Measurements from ENCODE around the gene TMEM156. TPM values are rescaled to one million over a fixed set of nuclear protein-coding genes. Genes with fewer than 3 reads are reported as not detected.

Gene TMEM156
- total RNA-seq, 1 donor from 2014 or later, result 22.3 TPM

DNA sequence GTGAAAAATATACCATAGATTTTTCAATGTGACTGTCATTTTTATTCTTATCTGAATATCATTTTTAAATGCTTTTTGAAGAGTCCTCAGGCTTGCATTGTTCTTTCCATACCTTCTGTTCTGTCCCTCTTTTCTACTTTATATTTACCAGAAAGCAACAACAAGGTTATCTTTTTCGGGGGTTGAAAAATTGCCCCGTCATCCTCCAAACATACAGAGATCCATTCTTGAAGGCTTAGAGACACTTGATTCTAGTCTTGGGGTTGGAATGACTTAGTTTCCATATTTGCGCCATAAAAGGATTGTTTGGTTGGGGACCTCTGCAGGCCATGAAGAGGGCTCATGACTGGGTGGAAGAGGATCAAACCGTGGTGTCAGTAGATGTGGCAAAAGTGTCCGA, 101.1 kb downstream of the TMEM156 start:
- intact Hi-C loops (cut with micrococcal nuclease), result no loop called here

- intact Hi-C loops (cut with micrococcal nuclease), result no loop called here
These were observed 101.5 kb downstream of the TMEM156 start for GRCh38 chr4:38930707-38931106.

DNA sequence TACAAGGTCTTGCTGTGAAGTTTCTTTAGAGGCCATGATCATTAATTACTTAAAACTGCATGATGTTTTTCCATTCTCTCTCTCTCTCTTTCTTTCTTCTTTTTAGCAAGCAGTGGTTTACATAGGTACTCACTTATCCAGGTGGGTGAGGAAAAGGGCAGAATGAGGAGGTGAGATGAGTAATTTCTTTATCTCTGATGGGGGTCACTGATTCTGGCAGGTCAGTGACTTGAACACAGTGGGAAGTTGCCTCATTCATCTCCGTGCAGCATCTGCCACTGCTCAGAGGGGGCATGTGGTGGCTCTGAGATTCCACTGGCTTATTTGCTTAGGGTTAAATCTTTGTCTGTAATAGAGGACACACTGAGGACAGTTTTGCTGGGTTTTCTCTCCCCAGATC, 102.0 kb downstream of the TMEM156 start:
- intact Hi-C loops (cut with micrococcal nuclease), result no loop called here

DNA sequence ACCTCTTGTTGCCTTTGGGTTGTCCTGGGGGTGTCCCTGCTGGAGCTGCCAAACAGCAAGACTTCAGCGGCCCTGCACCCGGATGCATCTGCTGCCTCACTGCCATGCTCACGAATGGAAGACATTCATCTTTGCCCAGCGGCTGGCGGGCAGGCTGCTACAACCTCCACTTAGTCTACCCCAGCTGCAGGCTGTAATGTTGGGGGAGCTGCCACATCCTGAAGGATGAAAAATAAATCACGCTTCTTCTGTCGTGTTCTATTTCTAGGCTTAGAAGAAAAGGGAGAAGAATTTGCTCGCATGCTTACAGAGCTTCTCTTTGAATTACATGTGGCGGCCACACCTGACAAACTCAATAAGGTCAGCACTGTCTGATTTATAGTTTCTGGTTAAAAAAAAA, 103.2 kb downstream of the TMEM156 start:
- intact Hi-C loops (cut with micrococcal nuclease), result no loop called here

DNA sequence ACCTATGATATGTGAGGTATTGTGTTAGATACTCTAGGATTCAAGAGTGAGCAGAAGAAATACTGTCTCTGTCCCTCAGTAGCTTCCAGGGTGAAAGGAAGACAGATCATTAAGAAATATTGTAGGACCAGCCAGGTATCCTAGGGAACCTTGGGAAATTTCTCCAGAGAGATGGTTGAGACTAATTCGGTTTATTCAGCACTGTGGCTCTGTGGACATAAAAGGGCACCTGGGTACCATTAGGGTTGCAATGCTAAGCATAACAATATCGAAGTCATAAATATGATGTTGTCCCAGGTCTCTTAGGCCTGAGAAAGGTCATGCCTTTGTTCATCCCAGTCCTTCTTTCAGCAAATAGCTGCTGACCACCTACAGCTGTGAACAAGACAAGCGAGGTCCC, 103.6 kb downstream of the TMEM156 start:
- intact Hi-C loops (cut with micrococcal nuclease), result no loop called here

GRCh38 chr4:38926896-38927295, 105.3 kb downstream of the TMEM156 start:
- intact Hi-C loops (cut with micrococcal nuclease), result no loop called here

DNA sequence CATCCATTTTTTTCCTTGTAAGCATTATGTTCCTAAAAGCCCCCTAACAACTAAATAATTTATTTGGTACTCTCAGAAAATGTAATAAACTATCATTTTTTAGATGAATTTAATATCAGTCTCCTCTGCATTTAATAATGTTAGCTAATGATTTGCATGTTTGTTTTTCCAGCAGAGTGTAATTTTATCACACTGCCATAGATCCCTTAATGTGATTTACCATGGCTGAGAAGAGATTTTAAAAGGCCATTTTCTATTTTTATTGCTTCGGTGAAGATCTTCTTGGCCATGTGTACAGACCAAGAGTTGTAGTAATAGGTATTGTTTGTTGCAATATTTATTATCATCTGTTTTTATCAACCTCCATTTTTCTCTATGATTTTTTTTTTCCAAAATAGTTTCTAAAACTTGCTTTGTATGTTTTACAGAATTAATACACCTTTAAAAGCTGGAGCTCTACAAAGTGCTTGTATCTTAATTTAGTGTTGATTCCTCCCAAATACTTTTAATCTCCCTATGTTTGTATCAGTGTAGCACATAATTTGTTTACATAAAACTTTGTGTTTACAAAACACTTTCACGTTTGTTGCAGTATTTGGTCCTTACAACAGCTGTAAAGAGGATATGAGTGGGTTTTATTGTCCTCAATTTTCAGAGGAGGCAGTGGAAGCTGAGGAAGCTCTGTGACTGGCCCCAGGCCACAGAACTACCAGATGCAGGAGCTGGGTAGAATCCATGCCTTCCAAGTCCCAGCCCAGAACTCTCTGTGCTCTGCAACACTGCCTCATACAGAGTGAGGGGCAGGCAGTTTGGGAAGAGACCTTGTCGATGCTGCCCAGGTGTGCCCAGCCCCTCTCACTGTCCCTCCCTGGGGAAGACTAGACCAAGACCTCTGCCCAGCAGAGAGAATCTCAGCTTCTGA, 106.5 kb downstream of the TMEM156 start:
- intact Hi-C loops (cut with micrococcal nuclease), result no loop called here

GRCh38 chr4:38924353-38924752, 107.9 kb downstream of the TMEM156 start:
- intact Hi-C loops (cut with micrococcal nuclease), result no loop called here

DNA sequence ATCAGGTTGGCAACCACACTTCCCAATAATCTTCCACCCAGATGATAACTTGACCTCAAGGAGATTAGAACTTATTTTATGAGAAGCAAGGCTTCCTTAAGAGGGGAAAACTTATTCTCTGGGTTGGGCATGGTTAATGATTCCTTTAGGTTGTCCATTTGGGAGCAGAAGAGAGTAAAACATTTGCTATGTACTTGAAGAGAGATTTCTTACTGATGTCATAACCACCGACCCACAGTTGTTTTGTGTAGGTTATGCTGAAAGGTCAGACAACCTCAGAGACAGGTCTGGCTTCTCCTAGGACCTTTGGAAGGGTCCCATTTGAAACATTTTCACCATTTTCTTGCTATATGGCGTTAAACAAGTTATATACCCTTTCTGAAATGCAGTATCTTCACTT, 108.5 kb downstream of the TMEM156 start:
- intact Hi-C loops (cut with micrococcal nuclease), result no loop called here

DNA sequence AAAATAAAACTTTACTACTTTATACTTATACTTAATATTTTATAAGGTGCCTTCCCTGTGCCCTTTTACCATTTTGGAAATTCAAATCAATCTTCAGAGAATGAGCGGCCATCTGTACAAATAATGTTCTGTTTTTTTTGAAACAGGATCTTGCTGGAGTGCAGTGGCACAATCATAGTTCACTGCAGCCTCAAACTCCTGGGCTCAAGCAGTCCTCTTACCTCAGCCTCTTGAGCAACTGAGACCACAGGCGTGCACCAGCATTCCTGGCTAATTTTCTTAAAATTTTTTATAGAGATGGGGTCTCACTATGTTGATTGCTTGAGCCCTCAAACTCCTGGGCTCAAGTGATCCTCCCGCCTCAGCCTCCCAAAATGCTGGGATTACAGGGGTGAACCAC, 111.1 kb downstream of the TMEM156 start:
- intact Hi-C loops (cut with micrococcal nuclease), result no loop called here

DNA sequence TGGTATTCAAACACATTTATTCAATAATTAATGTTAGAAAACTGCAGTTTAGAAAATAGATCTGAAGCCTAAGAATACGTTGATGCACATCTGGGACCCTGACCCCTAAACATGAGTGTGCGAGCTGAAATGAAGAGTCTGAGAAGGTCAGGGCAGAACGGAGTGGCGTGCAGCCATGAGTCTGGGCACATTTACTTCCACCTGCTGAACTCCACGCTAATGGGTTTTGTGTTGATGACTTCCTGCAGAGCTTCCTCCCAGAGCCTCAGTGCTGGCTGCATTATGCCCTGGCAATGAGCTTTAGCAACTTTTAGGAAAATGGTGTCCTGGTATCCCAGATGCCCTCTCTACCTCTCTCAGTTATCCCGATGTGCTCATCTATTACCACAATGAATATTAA, 111.5 kb downstream of the TMEM156 start:
- intact Hi-C loops (cut with micrococcal nuclease), result no loop called here

- intact Hi-C loops (cut with micrococcal nuclease), result no loop called here
These were observed 112.0 kb downstream of the TMEM156 start for GRCh38 chr4:38920186-38920585.

DNA sequence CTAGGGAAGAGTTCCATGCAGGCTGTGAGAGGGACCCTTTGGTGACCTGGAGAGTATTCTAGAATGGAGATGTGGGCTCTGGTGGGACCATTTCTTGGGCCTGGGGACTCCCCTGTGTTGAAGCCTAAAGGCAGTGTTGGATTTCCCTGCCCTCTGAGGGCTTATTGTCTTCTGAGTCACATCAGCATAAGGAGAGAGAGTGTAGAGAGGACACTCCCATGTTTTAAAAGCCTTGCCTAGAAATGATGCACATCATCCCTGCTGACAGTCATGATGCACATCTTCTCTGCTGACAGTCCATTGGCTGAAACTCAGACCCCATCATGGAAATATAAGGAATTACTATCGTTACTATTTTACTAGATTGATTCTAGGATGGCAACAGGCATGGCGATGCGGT, 112.7 kb downstream of the TMEM156 start:
- intact Hi-C loops (cut with micrococcal nuclease), result no loop called here

- intact Hi-C loops (cut with micrococcal nuclease), result no loop called here
These were observed 114.7 kb downstream of the TMEM156 start for GRCh38 chr4:38917481-38918025.

Other genes starting within 250 kb of the TMEM156 start
- gene TLR10, start 249.4 kb downstream of the TMEM156 start, total RNA-seq, result 0.05 TPM in 1 of 2 replicates, not detected in the other
- 5.0 and 5.1 TPM in 2 replicates for gene TLR1, start 227.6 kb downstream of the TMEM156 start, total RNA-seq
- 1.3 and 2.2 TPM in 2 replicates for gene TLR6, start 175.6 kb downstream of the TMEM156 start, total RNA-seq
- 0.07 and 0.09 TPM in 2 replicates for gene FAM114A1, start 164.6 kb downstream of the TMEM156 start, total RNA-seq
- gene KLHL5, start 29.8 kb upstream of the TMEM156 start, total RNA-seq, result 39.7 and 39.9 TPM in 2 replicates
- 7.3 and 9.1 TPM in 2 replicates for gene WDR19, start 150.1 kb upstream of the TMEM156 start, total RNA-seq